ENCODE measurements around the gene RANBP10. TPM values are rescaled to one million over a fixed set of nuclear protein-coding genes. Genes with fewer than 3 reads are reported as not detected.

RANBP10 gene
- total and polyA plus RNA-seq, 4 donors, result 9.8 to 15.5 (median 13.8) TPM

DNA sequence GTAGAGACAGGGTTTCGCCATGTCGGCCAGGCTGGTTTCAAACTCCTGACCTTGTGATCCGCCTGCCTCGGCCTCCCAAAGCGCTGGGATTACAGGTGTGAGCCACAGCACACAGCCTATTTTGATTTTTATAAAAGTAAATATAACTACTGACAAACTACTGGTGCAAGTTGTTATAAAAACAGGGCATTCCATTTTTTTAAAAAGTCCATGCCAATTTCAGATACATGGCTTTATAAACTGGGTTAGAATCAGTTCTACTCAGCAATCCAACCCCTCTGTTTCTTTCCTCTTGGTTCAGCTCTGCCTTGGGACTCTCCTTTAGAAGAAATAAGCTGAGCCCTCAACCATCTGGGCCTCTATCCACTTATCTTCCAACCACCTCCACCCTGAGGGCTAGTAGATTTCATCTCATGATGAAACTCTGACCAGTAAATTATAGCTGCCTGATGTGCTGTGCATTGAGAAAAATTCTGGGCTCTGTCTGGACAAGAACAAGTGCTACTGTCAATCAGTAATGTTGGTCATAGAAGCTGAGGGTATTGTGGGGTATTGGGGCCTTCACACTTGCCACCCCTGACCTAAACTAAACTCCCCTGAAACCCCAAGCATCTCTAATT is 10.2 kb downstream of the RANBP10 start:
- 97% methylated on average over 5 of the region's 5 CpGs for WGBS
- DNase-seq (ENCODE audit: low spot score), result no peak
- Histone ChIP-seq H3K27me3 (ENCODE audit: control insufficient read depth in 4 of 4, insufficient read depth in 4 of 4, low read length in 3 of 4) (no peaks in the 10 kb centered on the region), H3K27ac (ENCODE audit: low read depth in 1 of 2, low read length in 2 of 2) (no peak overlapping the region), H3K9me3 (ENCODE audit: control insufficient read depth in 4 of 4, low read length in 3 of 4) (no peaks in the 10 kb centered on the region), H3K36me3 (ENCODE audit: control insufficient read depth in 4 of 4, insufficient read depth in 3 of 4, low read depth in 1 of 4, low read length in 3 of 4) (peaks cover 4 to 21% (median 16%) of the 10 kb centered on the region in 4 donors), H3K4me3 (ENCODE audit: low read depth in 1 of 3, low read length in 3 of 3) (no peak overlapping the region), H3K4me1 (ENCODE audit: control insufficient read depth in 4 of 4, insufficient read depth in 4 of 4, low read length in 3 of 4) (peaks cover 0 to 12% (median under 1%) of the 10 kb centered on the region in 4 donors), H3K9ac (ENCODE audit: low read depth in 1 of 2, low read length in 2 of 2) (no peak overlapping the region)
- TF ChIP-seq RXRA (IDR thresholded peaks at IDR 0.05) (no peak), CTCF (IDR thresholded peaks at IDR 0.05; ENCODE audit: low read depth, low read length, missing input control) (no peak), FOXA2 (IDR thresholded peaks at IDR 0.05) (no peak), HNF4A (conservative IDR thresholded peaks at IDR 0.05) (no peak), GABPA (IDR thresholded peaks at IDR 0.05 in 1 of 2, conservative IDR thresholded peaks at IDR 0.05 in 1 of 2) (no peak), FOXA1 (IDR thresholded peaks at IDR 0.05) (no peak), MAX (IDR thresholded peaks at IDR 0.05) (no peak), YY1 (IDR thresholded peaks at IDR 0.05) (no peak), TAF1 (conservative IDR thresholded peaks at IDR 0.05) (no peak), REST (IDR thresholded peaks at IDR 0.05) (no peak), RAD21 (IDR thresholded peaks at IDR 0.05) (no peak)
- TF ChIP-seq, protein P1, sequence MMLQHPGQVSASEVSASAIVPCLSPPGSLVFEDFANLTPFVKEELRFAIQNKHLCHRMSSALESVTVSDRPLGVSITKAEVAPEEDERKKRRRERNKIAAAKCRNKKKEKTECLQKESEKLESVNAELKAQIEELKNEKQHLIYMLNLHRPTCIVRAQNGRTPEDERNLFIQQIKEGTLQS (IDR thresholded peaks at IDR 0.05), result no peak

DNA sequence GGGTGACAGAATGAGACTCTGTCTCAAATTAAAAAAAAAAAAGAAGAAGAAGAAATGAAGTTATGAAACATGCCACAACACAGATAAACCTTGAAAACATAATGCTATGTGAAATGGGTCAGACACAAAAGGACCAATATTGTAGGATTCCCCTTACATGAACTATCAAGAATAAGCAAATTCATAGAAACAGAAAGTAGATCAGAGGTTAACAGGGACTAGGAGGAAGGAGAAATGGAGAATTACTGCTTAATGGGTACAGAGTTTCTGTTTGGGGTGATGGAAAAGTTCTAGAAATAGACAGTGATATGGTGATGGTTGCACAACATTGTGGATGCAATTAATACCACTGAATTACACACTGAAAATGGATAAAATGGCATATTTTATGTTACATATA is 16.3 kb downstream of the RANBP10 start:
- no peak overlapping the region for H3K4me3 ChIP-seq (ENCODE audit: low read depth in 1 of 3, low read length in 3 of 3)
- no peaks in the 10 kb centered on the region for H3K9me3 ChIP-seq (ENCODE audit: control insufficient read depth in 4 of 4, low read length in 3 of 4)
- no peak overlapping the region for H3K27ac ChIP-seq (ENCODE audit: low read depth in 1 of 2, low read length in 2 of 2)
- peaks cover 0 to 7% (median 1%) of the 10 kb centered on the region in 4 donors for H3K36me3 ChIP-seq (ENCODE audit: control insufficient read depth in 4 of 4, insufficient read depth in 3 of 4, low read depth in 1 of 4, low read length in 3 of 4)
- H3K9ac ChIP-seq (ENCODE audit: low read depth in 1 of 2, low read length in 2 of 2), result no peak overlapping the region
- H3K27me3 ChIP-seq (ENCODE audit: control insufficient read depth in 4 of 4, insufficient read depth in 4 of 4, low read length in 3 of 4), result no peaks in the 10 kb centered on the region
- H3K4me1 ChIP-seq (ENCODE audit: control insufficient read depth in 4 of 4, insufficient read depth in 4 of 4, low read length in 3 of 4), result peaks cover 0 to 2% (median 0%) of the 10 kb centered on the region in 4 donors
- TF ChIP-seq RXRA (IDR thresholded peaks at IDR 0.05) (peak in 1 of 2 donors; percentile 9), HNF4A (conservative IDR thresholded peaks at IDR 0.05) (no peak)
- no peak for DNase-seq (ENCODE audit: low spot score)

Measured in liver (tissue), 9 donors.